B cell (primary cell): Measurements from ENCODE around the gene XPO5.

ENCODE experiments used
- CTCF ChIP-seq: fragments of 200-600 bp; IDR thresholded peaks from one replicate; pipeline ENCODE4 v1.8.0; 2022; ENCODE audit warnings: antibody characterized with exemption, mild to moderate bottlenecking
- EZH2 ChIP-seq: IDR thresholded peaks from 2 replicates; pipeline ENCODE4 v1.6.1; 2012; ENCODE audit warnings: borderline replicate concordance, low read depth, mild to moderate bottlenecking, moderate library complexity, low read length; ENCODE audit not compliant: insufficient read depth, poor library complexity, severe bottlenecking

GRCh38 chr6:43506667-43507471 lies 69.0 kb downstream of the XPO5 start:
- peak; percentile 92 for TF ChIP-seq CTCF
- TF ChIP-seq EZH2: no peak
